ENCODE results near the gene CASP12. TPM values are rescaled to one million over a fixed set of nuclear protein-coding genes. Genes with fewer than 3 reads are reported as not detected.

CASP12 gene
- total RNA-seq, 1 experiment from 2014 or later, result not detected

DNA sequence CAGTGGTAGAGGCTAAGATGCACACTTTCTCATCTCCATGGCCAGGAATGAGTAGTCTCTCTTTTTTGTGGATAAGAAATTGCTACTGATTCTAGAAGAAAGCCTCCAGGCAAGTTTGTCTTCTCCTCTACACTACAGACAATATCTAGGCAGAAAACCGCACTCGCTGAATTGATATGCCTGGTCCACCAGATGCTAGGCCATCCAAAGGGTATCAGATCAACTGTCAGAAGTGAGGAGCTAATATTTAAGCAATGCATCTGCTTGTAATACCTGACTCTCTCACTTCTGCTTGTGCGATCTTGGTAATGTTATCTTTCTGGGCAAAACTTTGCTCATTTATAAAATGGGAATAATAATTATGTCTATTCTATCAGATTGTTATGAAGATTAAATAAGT, 45.0 kb downstream of the CASP12 start:
- H3K36me3 ChIP-seq (ENCODE audit: insufficient read depth, low read length, poor library complexity, severe bottlenecking), result no peaks in the 10 kb centered on the region
- no TSS peak for BruUV-seq (replicated peaks)
- CTCF ChIA-PET, result no interaction called here
- no peak for DNase-seq (ENCODE audit: low spot score)
- no peak overlapping the region for H3K27ac ChIP-seq (ENCODE audit: low read depth, low read length, poor library complexity, severe bottlenecking)
- no peak for TF ChIP-seq EZH2 (IDR thresholded peaks at IDR 0.05; ENCODE audit: borderline replicate concordance, low read depth, low read length, poor library complexity, severe bottlenecking)
- TF ChIP-seq, protein P1, sequence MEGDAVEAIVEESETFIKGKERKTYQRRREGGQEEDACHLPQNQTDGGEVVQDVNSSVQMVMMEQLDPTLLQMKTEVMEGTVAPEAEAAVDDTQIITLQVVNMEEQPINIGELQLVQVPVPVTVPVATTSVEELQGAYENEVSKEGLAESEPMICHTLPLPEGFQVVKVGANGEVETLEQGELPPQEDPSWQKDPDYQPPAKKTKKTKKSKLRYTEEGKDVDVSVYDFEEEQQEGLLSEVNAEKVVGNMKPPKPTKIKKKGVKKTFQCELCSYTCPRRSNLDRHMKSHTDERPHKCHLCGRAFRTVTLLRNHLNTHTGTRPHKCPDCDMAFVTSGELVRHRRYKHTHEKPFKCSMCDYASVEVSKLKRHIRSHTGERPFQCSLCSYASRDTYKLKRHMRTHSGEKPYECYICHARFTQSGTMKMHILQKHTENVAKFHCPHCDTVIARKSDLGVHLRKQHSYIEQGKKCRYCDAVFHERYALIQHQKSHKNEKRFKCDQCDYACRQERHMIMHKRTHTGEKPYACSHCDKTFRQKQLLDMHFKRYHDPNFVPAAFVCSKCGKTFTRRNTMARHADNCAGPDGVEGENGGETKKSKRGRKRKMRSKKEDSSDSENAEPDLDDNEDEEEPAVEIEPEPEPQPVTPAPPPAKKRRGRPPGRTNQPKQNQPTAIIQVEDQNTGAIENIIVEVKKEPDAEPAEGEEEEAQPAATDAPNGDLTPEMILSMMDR (conservative IDR thresholded peaks at IDR 0.05; ENCODE audit: low read depth, low read length), result no peak
- POLR2A ChIA-PET (ENCODE audit: low non-redundant PET), result no interaction called here
- no peaks in the 10 kb centered on the region for H3K9me3 ChIP-seq (ENCODE audit: low read depth, low read length, poor library complexity, severe bottlenecking)
- no peaks in the 10 kb centered on the region for H3K27me3 ChIP-seq (replicated peaks; ENCODE audit: insufficient read depth, low read depth, low read length, poor library complexity)
- H3K4me1 ChIP-seq (ENCODE audit: insufficient read depth, low read length, poor library complexity, severe bottlenecking), result no peaks in the 10 kb centered on the region
- no peak overlapping the region for H3K4me3 ChIP-seq (ENCODE audit: low read depth, low read length, poor library complexity, severe bottlenecking)
- intact Hi-C loops (cut with micrococcal nuclease; ENCODE audit: unreplicated experiment), result no loop called here

DNA sequence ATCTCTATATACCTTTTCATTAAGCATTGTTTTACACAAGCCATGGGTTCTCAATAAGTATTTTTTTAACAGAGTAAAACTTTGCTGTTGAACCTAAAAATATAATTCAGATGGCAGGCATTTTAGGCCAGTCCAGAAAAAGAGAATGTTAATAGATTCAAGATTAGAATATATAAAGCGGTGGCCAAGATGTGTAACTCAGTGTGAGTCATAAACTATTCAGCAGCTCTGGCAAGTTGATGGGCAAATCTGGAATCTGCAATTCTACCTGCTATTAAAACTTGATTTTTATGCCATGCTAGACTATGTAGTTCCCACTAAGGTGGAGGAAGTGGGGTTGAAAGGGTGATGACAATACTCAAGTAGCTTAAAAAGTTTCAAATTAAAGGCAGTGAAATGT, 45.4 kb downstream of the CASP12 start:
- Histone ChIP-seq H3K27ac (ENCODE audit: low read depth, low read length, poor library complexity, severe bottlenecking) (no peak overlapping the region), H3K36me3 (ENCODE audit: insufficient read depth, low read length, poor library complexity, severe bottlenecking) (no peaks in the 10 kb centered on the region), H3K27me3 (replicated peaks; ENCODE audit: insufficient read depth, low read depth, low read length, poor library complexity) (no peaks in the 10 kb centered on the region), H3K4me1 (ENCODE audit: insufficient read depth, low read length, poor library complexity, severe bottlenecking) (no peaks in the 10 kb centered on the region), H3K9me3 (ENCODE audit: low read depth, low read length, poor library complexity, severe bottlenecking) (no peaks in the 10 kb centered on the region), H3K4me3 (ENCODE audit: low read depth, low read length, poor library complexity, severe bottlenecking) (no peak overlapping the region)
- intact Hi-C loops (cut with micrococcal nuclease; ENCODE audit: unreplicated experiment), result no loop called here
- BruUV-seq (replicated peaks), result no TSS peak
- ChIA-PET POLR2A (ENCODE audit: low non-redundant PET) (no interaction called here), CTCF (no interaction called here)
- no peak for TF ChIP-seq EZH2 (IDR thresholded peaks at IDR 0.05; ENCODE audit: borderline replicate concordance, low read depth, low read length, poor library complexity, severe bottlenecking)
- TF ChIP-seq, protein P1 (conservative IDR thresholded peaks at IDR 0.05; ENCODE audit: low read depth, low read length), result no peak
- DNase-seq (ENCODE audit: low spot score), result no peak

DNA sequence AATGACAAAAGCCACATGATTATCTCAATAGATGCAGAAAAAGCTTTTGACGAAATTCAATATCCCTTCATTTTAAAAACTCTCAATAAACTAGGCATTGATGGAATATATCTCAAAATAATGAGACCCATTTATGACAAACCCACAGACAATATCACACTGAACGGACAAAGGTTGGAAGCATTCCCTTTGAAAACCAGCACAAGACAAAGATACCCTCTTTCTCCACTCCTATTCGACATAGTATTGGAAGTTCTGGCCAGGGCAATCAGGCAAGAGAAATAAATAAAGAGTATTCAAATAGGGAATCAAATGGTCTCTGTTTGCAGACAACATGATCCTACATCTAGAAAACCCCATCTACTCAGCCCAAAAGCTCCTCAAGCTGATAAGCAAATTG, 52.0 kb downstream of the CASP12 start:
- Histone ChIP-seq H3K27me3 (replicated peaks; ENCODE audit: insufficient read depth, low read depth, low read length, poor library complexity) (no peaks in the 10 kb centered on the region), H3K27ac (ENCODE audit: low read depth, low read length, poor library complexity, severe bottlenecking) (no peak overlapping the region), H3K9me3 (ENCODE audit: low read depth, low read length, poor library complexity, severe bottlenecking) (no peaks in the 10 kb centered on the region), H3K36me3 (ENCODE audit: insufficient read depth, low read length, poor library complexity, severe bottlenecking) (no peaks in the 10 kb centered on the region), H3K4me1 (ENCODE audit: insufficient read depth, low read length, poor library complexity, severe bottlenecking) (no peaks in the 10 kb centered on the region), H3K4me3 (ENCODE audit: low read depth, low read length, poor library complexity, severe bottlenecking) (no peak overlapping the region)
- intact Hi-C loops (cut with micrococcal nuclease; ENCODE audit: unreplicated experiment), result no loop called here
- TF ChIP-seq EZH2 (IDR thresholded peaks at IDR 0.05; ENCODE audit: borderline replicate concordance, low read depth, low read length, poor library complexity, severe bottlenecking), result no peak
- TF ChIP-seq, protein P1 (conservative IDR thresholded peaks at IDR 0.05; ENCODE audit: low read depth, low read length), result no peak
- DNase-seq (ENCODE audit: low spot score), result no peak
- CTCF ChIA-PET, result no interaction called here
- BruUV-seq (replicated peaks), result no TSS peak
- POLR2A ChIA-PET (ENCODE audit: low non-redundant PET), result no interaction called here
